Stimulated activated CD8-positive, alpha-beta memory T cell treated with anti-CD3 and anti-CD28 coated beads, Interleukin-4, amount 100 ng/mL, for 24 hours (primary cell): Measurements from ENCODE around the gene HEPACAM2.

Source experiments
- DNase-seq: peaks from one replicate; pipeline ENCODE4 v3.0.0-alpha.2; 2020; ENCODE audit warnings: low read depth

Gene HEPACAM2

DNA sequence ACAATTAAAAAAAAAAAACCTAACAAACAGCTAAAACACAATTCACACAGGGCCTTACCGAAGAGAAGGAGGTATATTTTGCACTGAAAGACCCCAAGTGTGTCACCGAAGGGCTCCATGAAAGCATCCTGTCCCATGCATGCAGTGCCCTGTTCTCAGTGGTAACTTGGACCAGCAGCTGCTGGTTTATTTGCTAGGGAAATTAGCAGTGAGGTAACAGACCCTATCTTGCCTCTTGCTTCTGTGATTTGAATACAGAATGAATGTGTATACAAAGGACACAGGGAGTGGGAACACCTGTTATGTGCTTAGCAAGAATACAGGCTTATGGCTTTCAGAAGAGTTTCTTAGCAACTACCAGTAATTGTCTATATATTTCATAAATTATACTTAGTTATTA lies at the start of gene HEPACAM2:
Gene HEPACAM2, minus strand, starts transcription at position 160 of the 400 bp plus-strand sequence.
- DNase-seq, result no peak

DNA sequence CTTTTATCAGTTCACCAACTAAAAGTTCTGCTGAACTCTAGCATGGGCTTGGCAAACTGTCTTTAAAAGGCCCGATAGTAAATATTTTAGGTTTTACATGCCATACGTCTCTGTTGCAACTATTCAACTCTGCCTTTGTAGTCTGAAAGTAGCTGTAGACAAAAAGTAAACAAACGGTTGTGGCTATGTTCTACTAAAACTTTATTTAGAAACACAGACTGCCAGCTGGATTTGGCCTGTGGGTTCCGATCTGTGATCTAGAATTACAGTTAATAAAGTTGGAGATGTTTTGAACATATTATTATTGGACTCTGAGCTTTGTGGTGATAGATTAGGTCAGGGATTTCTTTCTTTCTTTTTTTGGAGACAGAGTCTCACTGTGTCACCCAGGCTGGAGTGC lies 39.0 kb upstream of the HEPACAM2 start:
- DNase-seq, result no peak

DNA sequence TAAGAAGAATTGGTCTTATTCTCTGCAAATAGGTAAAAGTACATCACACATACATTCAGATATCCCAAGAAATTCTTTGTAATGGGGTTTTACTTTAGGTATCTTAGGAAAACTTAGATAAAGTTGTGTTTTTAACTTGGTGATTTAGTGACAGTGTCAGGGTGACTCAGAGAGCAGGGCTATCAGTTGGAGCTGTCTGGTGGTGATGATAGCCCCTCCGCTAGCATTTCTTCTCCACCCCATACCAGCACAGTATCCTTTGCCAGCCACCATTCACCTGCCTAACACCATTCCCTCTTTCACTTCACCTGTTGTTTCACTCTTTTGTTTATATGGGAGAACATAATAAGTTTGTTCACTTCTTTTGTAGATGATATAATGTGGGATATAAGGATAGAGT lies 36.3 kb upstream of the HEPACAM2 start:
- DNase-seq, result no peak

DNA sequence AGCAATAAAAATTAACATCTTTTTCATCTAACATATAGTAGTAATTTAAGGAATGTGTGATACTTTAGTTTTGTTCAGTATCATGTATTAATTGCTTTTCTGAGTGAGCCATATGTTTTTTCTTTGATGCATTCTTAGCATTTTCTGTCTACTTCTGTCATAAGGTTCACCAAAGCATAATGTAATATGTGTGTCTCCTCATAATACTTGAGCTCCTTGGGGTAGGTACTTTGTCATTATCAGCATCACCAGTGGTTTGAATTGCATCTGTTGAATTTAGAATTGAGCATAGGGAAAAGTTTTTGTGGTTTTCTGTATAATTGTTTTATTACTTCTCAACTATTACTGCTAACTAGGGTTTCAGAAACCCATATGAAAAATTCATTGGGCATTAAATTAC lies 32.4 kb upstream of the HEPACAM2 start:
- DNase-seq, result no peak

DNA sequence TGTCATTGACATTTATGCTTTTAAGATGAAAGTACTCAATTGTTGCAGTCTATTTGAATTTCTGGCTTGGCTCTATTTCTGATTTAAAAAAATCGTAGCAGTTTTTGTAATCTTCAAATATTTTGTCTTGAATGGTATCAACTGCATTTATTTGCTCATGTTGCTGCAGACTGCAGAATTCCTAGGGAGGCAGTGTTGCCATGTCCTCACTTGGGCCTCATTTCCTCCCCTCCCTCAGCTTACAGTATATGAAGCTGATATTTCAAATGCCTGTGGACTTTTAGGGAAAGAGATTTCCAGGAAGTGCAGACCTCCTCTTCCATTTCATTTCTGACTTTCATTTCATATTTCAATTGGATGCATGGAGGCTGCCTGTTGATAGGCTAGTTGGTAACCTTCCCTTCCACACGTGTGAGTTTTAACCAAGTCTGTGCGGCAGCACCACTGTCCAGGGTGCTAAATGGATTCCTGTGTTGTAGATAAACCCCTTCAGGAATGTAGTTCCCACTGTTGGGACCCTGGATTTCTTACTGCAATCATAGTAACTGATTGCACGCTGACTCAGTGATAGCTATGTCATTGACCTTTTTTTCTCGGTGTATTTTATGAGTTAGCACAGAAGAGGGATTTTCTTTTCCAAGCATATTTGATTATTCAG lies 23.4 kb upstream of the HEPACAM2 start:
- DNase-seq, result no peak

DNA sequence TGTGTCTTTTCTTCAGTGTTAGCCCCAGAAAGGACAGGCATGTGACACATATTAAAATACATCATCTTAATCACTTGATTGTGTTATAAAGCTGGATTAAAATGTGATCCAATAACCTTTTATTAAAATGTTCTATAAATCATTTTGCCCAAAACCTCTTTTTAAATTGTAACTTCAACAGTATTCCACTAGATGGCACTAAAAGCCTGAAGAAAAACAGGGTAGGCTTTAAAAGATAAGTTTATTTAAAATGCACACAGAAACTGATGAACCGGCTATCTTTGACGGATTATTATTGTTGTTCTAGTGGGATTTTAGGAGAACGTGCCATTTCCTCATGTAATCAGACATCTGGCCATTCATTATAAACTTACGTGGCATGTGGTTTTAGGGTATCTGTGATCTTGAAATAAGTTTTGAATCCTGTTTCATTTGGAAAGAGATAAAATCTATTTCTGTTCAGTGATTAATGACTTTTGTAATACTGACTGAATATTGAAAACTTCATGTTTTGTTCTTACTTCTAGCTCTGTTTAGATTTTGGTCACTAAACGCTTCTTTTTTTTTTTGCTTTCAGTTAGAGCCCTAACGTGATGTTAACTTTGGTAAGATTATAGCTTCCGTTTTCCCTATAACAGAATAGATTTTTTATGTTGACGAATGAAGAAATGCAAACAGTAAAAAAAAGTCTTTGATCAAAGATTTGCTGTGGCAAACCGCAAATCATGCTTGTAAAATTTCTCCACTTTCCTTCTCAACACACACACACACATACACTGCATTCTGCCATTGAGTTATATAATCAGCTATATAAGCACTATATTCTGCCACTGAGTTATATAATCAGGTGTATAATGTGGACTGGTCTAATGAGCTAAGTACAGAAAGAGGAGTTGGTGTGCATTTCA lies 19.5 kb upstream of the HEPACAM2 start:
- no peak for DNase-seq

DNA sequence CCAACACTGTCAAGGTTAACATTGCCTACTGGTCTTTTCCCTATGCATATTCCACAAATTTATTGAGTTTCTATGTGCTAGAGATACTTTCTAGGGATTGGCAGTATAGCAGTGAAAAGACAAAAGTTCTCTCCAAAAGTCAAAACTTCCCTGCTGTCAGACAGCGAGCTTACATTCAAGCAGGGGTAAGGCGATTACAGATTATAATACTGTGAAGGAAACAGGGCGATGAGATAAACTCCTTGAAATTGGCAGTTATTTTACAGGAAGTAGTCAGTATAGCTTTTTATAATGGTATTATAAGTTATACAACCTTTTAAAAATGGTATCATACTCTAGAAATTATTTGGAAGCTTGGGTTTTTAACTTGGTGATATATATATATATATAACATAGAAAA lies 15.8 kb upstream of the HEPACAM2 start:
- DNase-seq, result no peak

DNA sequence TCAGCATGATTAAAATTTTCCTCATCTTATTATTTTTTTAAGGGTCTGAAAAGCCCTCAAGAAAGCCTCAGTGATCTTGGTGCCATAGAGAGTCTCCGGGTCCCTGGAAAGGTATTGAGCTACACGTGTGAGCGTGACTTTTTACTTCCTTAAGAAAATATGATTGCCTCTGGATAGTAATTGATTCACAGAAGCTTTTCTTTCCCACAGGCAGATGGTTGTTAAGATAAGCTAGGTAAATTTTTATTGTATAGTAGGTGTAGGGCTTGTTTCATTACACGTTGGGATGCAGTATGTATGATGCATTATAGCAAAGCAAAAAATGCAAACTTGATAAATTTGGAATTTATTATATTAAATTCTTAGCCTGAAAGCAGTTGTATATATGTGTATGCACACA lies 13.6 kb upstream of the HEPACAM2 start:
- no peak for DNase-seq

DNA sequence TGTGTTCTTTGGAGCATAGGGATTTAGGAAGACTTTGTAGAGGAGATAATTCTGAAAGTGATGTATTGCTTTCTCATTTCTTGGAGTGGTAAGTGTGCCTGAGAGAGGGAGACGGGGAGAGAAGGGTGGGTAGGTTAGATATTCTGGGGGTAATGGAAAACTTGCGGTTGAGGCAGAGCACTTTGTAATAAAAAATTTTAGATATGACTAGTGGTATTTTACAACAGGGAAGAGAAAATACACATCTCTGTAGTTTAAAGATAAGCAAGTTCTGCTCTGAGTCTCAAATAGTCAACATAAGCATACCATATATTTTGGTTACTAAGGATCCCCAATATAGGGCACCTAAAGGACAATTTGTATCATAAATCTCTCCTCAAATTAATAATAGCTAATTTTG lies 12.5 kb upstream of the HEPACAM2 start:
- no peak for DNase-seq

DNA sequence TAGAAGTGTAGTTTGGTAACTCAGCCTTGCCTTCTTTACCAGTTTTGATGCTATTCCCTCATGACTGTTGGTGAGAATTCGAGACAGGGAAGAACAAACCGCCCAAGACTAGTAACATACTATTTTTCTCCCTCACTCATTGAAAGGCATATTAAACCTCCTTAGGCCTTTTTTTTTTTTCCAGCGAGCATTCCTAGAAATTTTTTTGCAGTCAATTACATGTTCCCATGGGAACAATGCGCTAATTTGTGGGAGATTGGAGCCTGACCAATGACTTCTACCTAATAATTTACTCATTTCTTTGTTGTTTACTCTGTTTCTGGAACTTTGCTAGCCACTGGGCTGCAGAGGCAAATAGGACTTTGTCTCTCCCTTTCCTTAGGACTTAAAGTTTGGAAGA lies 11.9 kb upstream of the HEPACAM2 start:
- no peak for DNase-seq

DNA sequence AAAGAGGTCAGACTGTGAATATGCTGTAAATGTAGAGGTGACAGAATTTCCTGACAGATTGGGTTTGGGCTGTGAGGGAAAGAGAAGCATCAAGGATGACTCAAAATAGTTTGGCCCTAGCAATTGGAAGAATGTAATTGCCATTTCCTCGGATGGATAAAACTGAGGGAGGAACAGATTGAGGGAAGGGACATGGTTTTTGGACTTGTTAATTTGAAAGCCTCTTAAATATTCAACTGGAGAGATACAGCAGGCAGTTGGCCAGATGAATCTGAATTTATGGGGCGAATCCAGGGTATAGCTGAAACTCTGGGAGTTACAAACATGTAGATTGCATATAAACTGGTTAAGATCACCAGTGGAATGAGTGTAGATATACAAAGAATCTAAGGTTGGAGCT lies 9.3 kb upstream of the HEPACAM2 start:
- DNase-seq, result no peak

DNA sequence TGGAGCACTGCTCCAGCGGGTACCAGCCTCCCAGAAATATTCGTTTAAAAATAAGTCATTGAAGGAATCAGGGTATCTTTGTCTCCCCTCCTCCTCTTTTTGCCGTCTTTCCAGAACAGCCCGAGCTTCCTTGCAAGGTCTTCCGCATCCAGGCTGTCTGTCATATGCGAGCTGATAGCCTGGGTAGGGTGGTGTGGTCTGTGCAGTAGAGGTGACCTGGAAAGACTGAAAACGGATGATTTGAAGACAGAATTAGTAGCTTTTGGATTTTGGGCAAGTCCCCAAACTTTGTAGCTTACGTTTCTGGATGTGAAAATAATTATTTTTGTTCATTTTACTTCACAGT lies 6.4 kb upstream of the HEPACAM2 start:
- no peak for DNase-seq

DNA sequence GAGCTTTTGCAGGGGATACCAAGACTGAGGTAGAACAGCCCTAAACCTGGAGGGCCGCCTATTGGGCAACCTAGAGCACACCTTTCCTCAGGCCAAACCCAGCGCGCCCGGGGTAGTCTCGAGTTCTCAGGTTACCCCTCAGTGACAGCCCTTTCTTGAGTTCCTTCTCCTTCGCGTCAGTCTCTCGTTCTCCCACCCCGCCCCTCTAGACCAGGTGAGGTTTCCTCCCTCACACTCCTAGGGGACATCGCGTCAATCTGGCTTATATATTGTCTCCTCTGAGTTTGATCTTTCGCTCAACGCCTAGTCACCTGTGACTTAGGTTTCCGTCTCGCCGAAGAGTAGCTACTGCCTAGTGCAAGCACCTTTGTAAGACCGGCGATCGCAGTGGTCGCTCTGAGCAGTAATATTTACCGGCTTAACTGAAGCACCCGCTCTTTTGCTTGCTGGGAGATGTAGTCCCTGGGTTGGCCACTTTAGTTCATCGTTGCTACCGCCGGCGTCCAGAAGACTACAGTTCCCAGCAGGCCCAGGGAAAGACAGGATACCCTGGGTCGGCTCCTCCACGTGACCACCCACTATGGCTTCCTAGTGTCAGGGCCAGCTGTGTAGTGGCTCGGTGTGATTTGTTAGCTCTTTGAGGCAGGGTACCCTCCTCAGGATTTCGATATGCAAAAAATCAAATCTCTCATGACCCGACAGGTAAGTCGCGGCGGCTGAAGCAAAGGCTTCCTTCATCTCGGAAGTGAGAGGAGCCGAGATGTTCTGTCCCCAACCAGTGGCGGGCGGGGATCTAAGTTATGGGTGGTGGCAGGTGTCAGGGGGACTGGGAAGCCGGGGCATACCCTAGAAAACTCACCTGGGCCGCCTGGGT lies 5.8 kb upstream of the HEPACAM2 start, which contains the start of gene VPS50:
Gene VPS50, plus strand, starts transcription at position 568 of the 874 bp plus-strand sequence. Its CDS starts 102 bp downstream, at position 670.
- peak; percentile 79 for DNase-seq

DNA sequence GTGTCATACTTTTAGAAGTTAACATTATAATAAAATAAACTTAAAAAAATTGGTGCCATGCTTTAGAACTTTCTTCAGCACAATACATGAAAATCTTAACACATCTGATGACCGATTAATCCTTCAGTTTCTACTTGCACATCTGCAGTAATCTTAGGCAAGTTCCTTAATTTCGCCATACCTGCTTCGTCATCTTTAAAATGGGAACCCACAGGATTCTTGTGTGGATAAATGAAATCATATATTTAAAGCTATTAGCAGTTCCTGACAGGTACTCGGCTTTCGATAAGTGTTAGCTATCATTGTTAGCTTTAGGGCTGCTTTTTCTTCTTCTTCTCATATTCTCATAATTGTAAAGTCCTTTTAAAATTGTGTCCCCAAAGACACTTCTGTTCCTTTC lies 5.0 kb upstream of the HEPACAM2 start:
- DNase-seq, result no peak

DNA sequence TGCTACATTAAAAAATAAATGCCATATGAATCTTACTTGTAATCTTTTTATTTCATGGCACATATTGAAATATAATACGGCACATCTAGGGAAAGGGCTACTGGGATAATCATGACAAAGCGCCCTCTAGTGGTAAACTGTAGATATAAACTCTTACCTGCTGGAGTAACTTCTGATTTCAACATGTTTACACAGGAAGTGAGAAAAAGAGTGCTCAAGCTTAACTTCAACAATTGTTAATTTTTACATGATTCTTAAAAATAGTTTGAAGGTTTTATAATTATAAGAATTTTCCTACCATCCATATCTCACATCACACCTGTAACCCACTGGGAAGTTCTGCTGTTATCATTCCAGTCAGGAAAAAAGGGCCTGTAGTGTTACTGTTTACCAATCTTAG lies 2.0 kb upstream of the HEPACAM2 start:
- no peak for DNase-seq

DNA sequence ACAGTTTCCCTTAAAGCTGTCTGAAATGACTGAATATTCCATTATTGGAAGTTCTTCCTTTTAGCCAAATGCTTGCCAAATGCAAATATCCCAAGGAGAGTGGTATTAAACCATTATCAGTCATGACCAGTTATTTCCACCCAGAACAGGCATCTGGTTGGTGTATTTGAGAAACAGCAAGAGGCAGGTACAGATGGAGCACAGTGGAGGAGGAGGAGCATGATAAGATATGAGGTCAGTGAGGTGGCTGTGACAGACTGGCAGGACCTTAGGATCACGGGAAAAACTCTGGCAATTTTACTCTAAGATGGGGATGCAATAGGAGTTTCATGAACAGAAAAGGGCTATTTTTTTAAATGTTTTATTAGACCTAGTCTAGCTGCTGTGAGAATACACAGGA lies 6.4 kb downstream of the HEPACAM2 start:
- no peak for DNase-seq

DNA sequence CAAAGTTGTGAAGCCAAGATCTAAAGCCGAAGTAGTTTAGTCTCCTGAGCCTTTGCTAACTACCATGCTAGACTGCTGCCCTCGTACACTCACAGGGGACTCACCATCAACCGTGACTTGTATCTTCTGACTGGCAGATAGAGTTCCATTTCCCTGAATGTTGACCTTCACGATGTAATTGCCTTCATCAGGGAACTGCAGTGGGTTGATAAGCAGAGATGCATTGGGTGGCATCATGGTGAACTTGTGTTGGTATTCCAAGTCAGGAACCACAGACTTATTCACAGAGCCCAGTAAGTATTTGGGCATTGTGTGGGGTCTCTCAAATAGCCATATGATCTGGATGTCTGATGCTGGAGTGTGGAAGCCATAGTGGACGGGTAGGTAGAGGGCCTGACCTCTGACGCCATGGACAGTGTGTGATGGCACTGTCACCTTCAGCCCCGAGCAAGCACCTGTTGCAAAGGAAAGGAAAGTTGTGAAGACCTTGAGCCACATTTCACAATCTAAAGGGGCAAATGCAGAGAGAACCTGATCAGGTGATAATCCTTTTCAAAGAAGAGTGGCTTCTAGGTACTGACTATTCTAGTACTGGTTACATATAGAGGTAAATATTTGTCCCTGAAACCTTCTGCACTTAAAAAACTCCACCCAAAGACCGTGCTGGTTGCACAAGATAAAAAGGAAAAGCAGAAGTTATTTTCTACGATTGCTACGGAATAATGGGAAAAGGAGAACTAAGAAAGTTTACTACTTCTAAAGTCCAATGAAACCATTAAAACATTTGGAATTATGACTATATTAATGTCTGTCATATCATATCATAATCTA lies 7.1 kb downstream of the HEPACAM2 start:
- DNase-seq, result no peak

DNA sequence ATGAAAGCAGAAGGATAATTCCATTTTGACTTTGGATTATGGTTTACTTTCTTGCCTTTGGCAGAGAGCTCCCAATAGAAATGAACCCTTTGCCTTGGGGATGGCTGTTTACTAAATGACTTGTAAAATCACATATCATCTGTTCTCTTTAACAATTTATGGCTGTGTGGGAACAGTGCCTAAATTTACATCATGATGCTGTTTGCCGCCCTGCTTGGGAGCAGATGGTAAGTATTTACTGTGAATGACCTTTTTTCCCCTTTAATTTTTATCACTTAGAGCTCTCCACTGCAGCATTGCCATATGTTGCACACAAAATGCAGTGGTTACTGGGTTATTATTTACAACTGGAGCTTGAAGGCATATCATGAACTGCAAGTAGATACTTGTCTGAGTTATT lies 13.4 kb downstream of the HEPACAM2 start:
- no peak for DNase-seq

DNA sequence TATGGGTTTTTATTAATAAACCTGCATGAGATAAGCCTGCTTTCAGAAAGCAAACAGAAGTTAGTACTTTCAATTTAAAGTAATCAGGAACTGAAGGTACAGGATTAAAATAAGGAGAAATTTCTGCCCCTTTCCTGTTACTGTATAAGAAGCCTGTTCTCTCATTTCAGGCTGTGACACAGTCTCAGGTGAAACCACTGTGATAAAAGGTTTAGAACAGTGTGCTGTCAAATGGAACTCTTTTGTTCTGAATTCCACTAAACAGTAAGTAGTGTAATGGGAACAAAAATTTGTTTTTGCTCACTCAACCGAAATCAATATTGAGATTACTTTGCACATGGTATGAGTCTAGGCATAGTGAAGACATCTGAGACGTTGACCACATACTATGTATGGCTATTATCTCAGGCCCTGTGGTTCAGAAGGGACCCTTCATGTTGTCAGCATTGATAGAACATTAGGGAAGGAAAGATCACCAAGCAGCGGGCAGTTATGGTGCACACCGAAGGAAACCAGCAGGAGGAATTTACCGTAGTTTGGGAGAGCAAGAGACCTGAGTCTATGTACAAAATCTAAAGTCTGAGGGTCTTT lies 14.9 kb downstream of the HEPACAM2 start:
- no peak for DNase-seq

DNA sequence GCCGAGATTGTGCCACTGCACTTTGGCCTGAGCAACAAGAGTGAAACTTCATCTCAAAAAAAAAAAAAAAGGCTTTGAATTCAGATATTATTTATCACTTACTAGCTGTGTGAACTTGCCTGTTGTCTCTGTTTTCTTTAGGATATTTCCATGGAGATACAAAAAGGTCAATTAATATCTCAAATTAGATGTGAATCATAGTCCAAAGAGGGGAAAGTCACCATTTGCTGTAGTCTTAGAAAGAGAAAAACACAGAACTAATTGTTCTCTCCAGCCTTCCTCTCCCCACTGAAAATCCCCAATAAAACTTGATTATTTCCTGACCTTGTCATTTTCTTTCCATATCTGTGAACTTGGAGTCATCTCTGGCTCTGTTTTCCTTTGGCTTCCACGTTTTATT lies 21.2 kb downstream of the HEPACAM2 start:
- no peak for DNase-seq

DNA sequence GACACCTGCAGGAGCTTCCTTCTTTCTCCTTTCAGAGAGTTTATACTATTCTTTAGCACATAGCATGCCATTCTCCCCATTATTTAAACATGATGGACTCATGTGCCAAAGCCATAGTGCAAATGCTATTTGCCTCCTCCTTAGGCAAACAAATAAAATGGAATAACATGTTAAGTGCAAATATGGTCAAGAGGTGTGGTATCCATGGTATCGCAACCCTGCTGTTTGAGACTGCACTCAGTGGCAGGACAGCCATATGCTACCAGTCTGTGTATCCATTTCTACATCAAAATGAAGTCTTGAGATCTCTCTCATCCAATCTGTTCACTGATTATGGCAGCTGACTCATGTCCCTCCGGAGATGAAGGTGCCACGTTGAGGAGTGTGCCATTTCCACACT lies 22.8 kb downstream of the HEPACAM2 start:
- no peak for DNase-seq
